Skeletal muscle cell (primary cell): ENCODE data around the gene UTP25.

Experiments used
- DNase-seq: peaks from one replicate; pipeline ENCODE4 v3.0.0-alpha.2; 2010; ENCODE audit warnings: low read depth
- H3K4me3 ChIP-seq: 2 replicates; pipeline ENCODE4 v1.5.1; 2011; ENCODE audit warnings: low read depth, mild to moderate bottlenecking, control low read depth, low read length, moderate library complexity

Gene UTP25

DNA sequence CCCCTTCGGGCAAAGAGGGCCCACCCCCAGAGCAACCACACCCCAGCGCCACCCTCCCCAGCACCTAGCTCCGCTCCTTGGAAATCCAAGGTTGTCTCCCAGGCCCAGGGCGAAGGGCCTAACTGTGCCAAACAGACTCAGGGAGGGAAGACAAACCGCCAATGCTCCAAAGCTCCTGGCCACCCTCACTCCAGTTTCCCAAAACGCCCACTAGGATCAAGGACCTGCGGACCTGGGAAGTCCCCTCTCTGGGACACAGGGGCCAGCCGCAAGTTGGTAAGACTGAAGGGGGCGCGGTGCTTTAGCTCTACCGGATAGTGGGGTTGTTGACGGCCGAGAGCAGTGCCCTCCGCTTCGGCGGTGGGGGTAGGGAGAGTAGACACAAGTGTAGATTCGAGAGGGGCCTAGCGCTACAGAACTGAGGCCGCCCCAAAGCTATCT is 22.4 kb upstream of the UTP25 start:
- DNase-seq, result no peak
- no peak overlapping the region for H3K4me3 ChIP-seq

DNA sequence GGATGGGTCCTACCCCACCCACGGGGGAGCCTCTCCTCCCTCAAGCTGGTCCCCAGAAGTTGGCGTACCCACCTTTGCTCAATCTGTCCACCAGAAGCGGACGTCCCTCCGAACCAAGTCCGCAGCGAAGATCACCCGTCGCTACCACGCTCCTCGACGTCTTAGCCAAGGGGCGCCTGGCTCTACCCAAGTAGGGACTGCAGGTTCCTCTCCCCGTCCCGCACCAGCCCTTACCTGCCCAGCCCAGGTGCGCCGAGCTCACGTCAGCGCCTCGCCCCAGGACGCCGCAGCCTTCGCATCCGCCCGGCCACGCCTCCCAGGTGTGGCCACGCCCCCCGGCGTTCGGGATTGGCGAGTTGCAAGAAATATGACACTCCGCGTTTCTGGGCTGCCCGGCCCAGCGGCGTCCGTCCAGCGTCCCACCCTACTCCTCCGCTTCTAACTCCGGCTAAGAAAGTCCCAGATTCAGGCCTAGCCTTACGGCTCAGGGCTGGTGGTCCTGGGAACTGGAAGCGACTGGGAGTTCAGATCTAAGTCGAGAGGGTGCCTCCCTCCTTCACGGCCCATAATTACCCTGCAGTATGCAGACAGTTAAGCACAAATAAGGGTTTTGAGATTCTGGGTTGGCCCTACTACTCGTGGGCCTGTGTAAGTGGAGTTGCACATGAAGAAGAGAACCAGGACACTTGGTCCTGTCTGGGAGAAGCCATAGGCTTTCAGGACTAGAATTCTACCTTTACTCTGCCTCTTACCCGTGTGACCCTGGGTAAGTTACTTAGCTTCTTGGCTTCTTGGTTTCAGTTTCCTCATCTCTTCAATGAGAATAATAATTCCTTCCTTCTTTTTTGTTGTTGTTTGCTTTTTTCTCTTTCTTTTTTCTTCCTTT is 21.7 kb upstream of the UTP25 start, which contains the start of gene IRF6:
IRF6 (minus strand) TSS at position 268 of the 886 bp plus-strand sequence. CDS start 4,729 bp downstream, outside the sequence.
- H3K4me3 ChIP-seq, result peak within 1 kb of the TSS; percentile 32
- DNase-seq, result no peak

DNA sequence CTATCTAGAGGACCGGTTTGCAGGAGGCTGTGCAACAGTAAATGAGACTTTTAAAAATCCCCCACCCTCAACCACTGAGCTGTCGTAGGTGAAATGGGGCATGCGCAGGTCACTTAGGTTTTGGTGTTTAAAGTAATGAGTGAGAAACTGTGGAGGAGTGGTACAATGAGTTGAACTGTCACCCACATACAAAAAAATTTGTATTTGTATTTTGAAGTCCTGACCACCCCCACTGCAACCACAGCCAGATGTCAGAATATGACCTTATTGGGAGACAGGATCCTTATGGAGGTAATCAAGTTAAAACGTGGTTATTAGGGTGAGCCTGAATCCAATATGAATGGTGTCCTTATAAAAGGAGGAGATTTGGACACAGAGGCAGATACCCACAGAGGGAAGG is 20.3 kb upstream of the UTP25 start:
- no peak for DNase-seq
- H3K4me3 ChIP-seq, result no peak overlapping the region

DNA sequence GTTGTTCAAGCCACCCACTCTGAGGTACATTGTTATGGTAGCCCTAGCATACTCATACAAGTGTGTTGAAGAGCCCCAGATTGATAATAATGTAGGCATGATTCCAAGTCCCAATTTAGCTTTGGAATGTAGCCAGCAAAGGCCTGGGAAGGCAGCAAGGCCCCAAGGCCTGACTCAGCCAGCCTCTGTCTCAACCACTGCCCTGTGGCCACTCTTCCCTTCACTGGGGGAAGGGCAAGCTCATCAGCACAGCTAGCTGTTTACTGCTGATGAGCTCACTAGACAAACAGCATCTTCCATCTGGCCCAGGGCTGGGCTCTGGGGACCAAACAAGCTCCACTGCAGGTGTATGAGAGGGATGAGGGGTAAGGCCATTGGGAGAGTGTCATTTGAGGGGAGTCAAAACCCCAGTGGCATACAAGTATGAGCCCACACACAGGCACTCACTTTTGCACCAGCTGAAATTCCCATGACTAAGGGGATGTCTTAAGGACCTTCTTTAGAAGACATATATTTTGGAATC is 19.7 kb upstream of the UTP25 start:
- H3K4me3 ChIP-seq, result no peak overlapping the region
- DNase-seq, result peak; percentile 94

DNA sequence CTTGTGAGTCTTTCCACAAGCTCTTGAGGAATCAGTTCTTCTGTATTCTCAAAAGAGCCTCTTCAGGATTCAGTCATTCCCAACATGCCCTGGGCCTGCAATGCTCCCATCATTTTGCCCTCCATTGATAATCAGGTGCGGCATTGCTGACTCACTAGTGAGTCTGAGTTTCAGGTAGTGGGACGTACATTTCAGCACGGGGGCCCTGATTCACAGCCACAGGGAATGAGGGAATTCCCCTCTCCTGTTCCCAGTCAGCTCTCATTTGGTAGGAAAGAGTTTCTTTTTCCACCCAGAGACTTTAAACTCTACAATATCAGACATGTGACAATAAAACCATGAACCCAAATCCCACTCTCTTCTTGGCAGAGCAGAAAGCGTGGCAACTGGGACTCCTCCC is 18.2 kb upstream of the UTP25 start:
- H3K4me3 ChIP-seq, result no peak overlapping the region
- DNase-seq, result no peak

DNA sequence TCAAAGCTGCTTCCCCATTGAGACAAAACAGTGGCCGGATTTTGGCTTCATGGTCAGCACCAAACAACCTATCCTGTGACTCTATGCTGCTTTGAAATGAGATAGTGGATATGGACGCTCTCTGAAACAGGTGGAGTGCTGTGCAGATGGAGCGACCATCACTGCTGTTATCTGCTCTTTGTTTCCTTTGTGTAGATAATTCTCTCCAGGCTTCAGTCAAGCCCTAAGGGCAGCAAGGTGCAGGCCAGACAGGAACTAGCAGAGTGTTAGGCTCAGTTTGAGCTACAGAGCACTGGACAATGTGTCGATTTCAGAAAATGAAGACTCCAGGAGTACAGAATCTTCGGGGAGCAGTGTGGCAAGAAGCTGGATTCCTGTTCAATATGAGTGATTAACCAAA is 17.0 kb upstream of the UTP25 start:
- H3K4me3 ChIP-seq, result no peak overlapping the region
- DNase-seq, result no peak

DNA sequence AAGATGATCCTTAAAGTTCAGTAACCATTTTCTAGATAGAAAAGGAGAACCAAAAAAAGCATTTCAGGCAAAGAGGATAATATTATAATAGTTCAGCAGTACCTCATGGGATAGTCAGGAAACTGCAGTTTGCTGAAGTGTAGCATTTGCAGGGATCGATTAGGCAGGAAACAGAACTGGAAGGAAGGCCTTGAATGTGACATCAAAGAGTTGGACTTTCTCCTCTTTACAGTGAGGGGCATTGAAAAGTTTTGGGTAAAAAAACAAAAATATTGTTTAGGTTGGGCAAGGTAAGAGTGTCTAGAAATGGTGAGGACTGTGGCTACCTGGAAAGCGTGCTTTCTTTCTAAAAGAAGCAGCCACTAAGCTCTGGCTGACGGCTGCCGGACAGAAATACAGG is 13.9 kb upstream of the UTP25 start:
- H3K4me3 ChIP-seq, result no peak overlapping the region
- no peak for DNase-seq

DNA sequence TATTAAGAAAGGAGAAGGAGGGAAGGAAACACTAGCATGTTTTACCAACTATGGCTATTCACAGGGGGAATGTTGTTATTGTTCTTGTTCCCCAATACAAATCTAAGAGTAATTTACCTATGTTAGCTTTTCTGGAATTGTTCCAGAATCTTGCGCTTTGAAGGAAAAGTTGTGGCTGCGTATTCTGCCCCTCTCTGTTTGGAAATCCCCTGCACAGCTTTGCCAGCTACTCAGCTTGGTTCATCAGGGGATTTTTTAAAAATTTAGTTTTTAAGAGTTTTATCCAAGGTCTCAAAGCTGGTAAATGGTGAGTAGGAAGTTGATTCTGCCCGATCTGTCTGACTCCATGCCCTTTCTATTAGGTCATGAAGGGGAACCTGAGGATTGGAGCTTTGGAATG is 12.3 kb upstream of the UTP25 start:
- DNase-seq, result no peak
- no peak overlapping the region for H3K4me3 ChIP-seq

DNA sequence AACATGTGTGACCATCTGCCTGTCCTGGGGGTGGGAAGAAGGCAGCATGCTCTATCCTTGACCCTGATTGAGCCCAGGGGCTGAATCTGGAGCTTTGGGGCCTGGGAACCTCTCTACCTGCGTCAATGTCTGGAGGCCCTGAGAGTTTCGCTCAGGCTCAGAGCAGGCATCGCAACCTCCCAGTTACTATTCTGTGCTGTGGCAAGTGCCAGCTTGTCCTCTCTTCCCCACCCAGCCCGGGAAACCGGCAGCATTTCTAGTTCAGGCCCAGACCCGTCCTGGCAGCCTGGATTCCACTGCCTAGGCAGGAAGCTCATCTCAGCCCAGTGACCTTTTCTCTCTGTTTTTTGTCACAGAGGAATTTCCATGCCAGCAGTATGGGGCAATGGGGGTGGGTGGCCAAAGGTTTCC is 11.8 kb upstream of the UTP25 start:
- no peak overlapping the region for H3K4me3 ChIP-seq
- DNase-seq, result no peak

DNA sequence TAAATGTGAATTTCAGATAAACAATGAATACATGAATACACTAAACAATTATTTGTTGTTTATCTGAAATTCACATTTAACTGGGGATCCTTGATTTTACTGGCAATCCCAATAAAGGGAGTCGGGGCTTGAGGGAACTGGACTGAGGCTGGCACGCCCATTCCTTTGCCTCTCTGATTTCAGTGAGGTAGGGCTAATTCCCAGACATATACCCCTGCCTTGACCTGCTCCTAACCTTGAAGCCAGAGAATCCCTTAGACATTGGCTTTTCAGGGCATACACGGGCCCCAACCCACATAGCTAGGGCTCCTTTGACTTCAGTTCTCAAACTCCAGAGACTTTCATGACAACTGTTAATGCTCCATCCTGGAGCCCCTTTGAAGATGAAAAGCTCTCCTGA is 10.8 kb upstream of the UTP25 start:
- no peak overlapping the region for H3K4me3 ChIP-seq
- no peak for DNase-seq

DNA sequence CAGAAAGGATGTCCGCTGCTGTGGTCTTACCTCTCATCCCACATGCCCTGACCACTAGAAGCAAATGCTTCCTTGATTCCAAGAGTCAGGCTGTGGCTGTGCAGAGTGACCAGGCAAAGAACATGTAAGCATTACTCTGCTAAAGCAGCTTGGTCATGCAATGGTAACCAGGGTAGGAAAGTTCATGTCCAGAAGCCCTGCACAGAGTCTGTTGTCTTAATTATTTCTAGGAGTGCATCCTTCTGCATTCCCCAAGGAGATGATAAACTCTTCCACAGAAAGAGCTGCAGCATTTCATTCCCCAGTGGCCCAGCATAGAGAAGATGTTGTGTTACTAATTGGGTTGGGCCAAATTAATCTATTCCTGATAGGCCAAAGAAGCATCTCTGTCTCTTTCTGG is 10.1 kb upstream of the UTP25 start:
- no peak overlapping the region for H3K4me3 ChIP-seq
- no peak for DNase-seq

DNA sequence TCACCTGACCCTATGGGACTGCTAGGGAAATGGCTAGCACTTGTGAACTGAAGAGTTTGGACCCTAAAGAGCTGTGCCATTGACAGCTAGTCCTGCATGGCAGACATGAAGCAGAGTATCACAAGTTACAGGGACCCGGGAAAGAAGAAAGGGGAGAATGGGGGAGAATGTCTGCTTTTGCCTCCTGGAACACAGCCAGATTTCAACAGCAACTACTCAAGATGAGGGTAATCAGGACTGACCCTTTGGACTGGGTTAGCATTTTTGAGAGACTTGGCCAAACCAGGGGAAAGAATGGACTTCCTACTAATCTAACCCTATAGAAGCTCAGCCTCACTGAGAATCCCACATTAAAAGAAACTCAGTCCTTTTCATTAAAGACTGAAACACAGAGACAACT is 8.7 kb upstream of the UTP25 start:
- no peak overlapping the region for H3K4me3 ChIP-seq
- DNase-seq, result no peak

DNA sequence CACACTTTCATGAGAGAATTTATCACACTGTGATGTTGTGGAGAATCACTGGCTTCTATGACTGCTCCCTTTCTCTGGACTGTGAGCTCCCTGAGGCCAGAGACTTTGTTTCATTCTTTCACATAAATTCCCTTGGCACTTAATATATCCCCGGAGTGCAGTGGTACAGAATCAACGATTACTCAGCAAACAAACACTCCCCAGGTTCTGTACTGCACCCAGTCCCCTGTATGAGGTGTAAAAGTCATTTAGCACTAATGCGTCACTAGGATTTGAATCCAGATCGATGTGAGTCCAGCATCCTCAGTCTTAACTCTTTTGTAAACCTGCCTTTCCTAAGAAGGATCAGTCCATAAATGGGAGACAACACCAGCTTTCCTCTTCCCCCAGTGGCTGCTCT is 6.8 kb upstream of the UTP25 start:
- DNase-seq, result no peak
- no peak overlapping the region for H3K4me3 ChIP-seq

DNA sequence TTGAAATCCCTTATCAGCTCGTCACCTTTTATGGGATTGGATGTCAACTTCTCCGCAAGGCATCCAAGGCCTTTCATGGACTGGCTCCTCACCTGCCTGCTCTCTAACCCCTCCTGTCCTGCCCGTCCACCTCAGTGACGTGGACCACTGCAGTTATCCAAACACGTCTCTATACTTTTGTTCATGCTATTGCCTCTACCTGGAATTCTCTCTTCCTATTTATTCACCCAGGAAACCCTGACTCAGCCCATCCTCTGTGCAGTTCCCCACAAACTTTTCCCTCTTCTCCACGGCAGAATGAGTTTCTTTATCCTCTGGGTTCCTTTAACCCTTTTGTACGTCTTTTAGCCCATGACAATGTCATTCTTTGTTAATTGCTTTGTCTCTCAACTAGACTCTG is 5.1 kb upstream of the UTP25 start:
- H3K4me3 ChIP-seq, result no peak overlapping the region
- no peak for DNase-seq

DNA sequence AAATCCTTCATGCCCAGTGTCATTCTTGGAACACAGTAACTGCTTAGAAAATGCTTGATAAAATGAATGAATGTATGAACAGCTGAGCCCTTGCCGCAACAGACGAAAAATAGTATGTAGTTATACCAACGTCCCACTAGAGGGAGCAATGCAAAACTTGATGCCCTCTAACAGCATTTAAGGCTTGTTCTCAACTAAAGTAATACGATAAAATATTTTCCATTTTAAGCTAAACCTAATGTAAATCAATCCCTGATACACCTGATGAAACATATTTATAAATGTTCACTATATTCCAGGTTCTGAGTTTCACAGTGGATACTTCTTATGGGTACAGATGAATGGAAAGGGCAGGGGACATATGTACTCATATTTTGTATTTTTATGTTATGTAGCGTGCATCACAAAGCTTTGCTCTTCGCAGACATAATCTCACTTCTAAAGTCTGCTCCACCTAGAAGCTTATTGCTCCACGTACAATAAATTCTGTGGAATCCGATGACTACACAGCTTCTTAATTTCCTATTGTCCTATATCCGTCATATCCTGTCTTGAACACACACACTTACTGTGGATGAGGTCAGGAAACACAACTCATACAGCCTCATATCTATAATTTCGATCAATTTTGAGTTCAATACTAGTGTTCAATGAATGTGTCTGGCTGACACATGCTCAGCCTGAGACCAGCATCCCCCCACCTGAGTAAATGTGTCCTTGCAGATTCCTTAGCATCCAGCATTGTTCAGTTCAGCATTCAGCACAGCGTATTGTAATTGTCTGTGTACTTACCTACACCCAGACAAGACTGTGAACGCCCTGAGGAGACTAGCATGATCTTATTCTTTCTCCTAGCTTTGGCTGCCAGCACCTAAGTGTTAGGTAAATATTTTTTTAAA is 4.4 kb upstream of the UTP25 start:
- peak; percentile 39 for DNase-seq
- H3K4me3 ChIP-seq, result no peak overlapping the region

DNA sequence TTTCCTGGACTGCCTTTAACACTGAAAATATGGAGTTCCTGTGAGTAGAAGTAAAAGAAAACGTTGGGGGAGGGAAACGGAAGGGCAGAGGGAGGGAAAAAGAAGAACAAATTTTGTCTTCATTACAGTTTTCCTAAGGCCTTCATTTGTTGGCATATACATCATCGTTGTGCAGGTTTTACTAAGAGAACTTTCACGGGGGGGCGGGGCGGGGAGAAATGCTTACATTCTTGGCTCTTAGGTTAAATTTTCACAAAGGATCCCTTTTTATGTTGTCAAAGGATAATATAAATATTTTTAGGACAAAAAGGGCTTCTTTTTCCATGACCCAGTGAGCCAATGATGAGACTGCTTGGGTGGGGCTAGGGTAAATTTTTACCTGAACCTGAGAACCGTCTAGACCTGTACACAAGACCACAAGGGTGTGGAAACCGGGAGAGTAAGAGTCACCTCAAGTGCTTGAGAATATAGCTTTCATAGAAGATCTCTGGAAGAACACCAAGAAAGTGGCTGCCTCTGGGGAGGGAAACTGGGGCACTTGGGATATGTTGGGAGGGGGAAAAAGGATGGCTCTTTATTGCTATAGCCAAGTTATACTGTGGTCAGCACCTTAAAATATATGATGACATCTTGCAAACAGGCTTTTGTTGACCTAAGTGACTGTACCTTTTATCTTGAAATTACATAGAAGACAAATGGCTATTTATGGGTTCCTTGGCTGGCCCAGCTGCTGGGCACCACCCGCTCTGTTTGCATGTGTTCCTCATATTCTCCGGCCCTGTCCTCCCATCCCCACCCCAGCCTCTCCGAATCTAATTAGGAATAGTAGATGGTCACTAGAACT is 2.0 kb upstream of the UTP25 start:
- H3K4me3 ChIP-seq, result no peak overlapping the region
- DNase-seq, result no peak

DNA sequence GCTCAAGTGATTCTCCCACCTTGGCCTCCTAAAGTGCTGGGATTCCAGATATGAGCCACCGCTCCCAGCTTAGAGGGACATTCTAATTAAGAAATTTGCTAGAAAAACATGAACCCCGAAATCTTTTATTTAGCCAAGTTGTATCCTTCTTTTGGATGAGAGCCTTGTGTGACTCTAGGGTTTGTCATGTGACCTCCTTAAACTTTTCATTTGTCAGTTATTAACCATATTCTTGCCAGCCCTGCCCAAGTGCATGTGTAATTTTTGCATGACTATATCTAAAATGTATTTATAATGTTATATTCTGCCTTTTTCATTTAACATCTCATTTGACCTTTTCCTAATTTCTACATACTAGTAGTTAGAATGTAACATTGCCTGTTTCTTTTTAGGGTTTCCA is 1.9 kb downstream of the UTP25 start:
- no peak for DNase-seq

DNA sequence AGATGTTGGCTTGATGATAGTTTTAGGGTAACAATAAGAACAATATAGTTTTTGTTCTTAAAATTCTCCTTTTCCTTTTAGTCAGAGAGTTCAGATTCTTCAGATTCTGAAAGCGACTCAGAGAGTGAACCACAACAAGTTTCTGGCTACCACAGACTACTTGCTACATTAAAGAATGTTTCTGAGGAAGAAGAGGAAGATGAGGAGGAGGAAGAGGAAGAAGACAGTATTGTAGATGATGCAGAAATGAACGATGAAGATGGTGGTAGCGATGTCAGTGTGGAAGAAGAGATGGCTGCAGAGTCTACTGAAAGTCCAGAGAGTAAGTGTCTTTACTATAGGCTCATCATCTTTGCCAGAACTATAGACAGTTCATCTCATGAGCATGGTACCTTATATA is 3.0 kb downstream of the UTP25 start:
- H3K4me3 ChIP-seq, result no peak overlapping the region
- DNase-seq, result no peak

More for the DNA sequence above, 1.9 kb downstream of the UTP25 start:
- H3K4me3 ChIP-seq, result no peak overlapping the region

DNA sequence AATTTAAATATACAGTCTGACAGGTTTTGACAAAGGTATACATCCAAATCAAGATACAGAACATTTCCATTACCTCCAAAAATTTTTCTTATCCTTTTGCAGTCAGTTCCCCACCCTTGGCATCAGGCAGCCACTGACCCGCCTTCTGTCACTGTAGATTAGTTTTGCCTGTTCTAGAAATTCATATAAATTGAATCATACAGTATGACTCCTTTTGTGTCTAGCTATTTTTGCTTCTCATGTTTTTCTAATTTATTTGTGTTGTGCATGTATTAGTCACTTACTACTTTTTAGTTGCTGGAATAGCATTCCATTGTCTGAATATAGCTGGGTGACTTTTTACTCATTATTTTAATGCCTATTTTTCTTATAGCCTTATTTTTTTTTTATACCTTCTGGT is 3.8 kb downstream of the UTP25 start:
- no peak for DNase-seq
- no peak overlapping the region for H3K4me3 ChIP-seq
